HCT116 (cell line): ENCODE data around the gene CNPY3.

Source experiments
- CEBPB ChIP-seq: IDR thresholded peaks from 2 replicates; pipeline ENCODE4 v1.6.1; 2012; ENCODE audit warnings: low read depth
- CTCF ChIP-seq, 3 experiments: fragments of 200-600 bp in 1 of 3; sonication (generic) in 1 of 3; IDR thresholded peaks in 2 of 3; conservative IDR thresholded peaks in 1 of 3; 2 replicates each; pipeline ENCODE4 v1.5.1; 2012 to 2017; ENCODE audit warnings: low read depth in 2 of 3, low read length in 2 of 3, antibody characterized with exemption in 1 of 3, borderline replicate concordance in 1 of 3, control low read depth in 1 of 3, mild to moderate bottlenecking in 1 of 3, mixed read lengths in 1 of 3, mixed run types in 1 of 3, moderate library complexity in 1 of 3; ENCODE audit not compliant: insufficient read depth in 1 of 3
- EGR1 ChIP-seq: IDR thresholded peaks from 2 replicates; pipeline ENCODE4 v1.6.1; 2012; ENCODE audit warnings: low read depth
- EZH2 ChIP-seq: fragments of 200-600 bp; sonication (generic); IDR thresholded peaks from 2 replicates; pipeline ENCODE4 v1.6.1; 2017; ENCODE audit warnings: antibody characterized with exemption, mixed run types
- POLR2A ChIP-seq: IDR thresholded peaks from 2 replicates; pipeline ENCODE4 v1.7.0; 2011; ENCODE audit warnings: borderline replicate concordance; ENCODE audit not compliant: insufficient read depth, insufficient read length; ENCODE audit errors: extremely low read depth
- RAD21 ChIP-seq: IDR thresholded peaks from 2 replicates; pipeline ENCODE4 v1.6.1; 2012; ENCODE audit warnings: low read depth, mild to moderate bottlenecking
- SIN3A ChIP-seq: IDR thresholded peaks from 2 replicates; pipeline ENCODE4 v1.6.1; 2012; ENCODE audit warnings: low read depth
- TF ChIP-seq, protein P1 (sequence below): IDR thresholded peaks from 2 replicates; pipeline ENCODE4 v1.6.1; 2012
- TF ChIP-seq, protein P2 (sequence below): IDR thresholded peaks from 2 replicates; pipeline ENCODE4 v1.6.1; 2012; ENCODE audit warnings: low read depth

GRCh38 chr6:42904467-42904866 lies 24.8 kb upstream of the CNPY3 start:
- no peak for TF ChIP-seq CTCF (IDR thresholded peaks at IDR 0.05 in 2 of 3, conservative IDR thresholded peaks at IDR 0.05 in 1 of 3; ENCODE audit: borderline replicate concordance in 1 of 3, insufficient read depth in 1 of 3, low read depth in 2 of 3, low read length in 2 of 3)
- TF ChIP-seq POLR2A, result no peak
- TF ChIP-seq EZH2, result no peak
- no peak for TF ChIP-seq RAD21
- TF ChIP-seq, protein P1, sequence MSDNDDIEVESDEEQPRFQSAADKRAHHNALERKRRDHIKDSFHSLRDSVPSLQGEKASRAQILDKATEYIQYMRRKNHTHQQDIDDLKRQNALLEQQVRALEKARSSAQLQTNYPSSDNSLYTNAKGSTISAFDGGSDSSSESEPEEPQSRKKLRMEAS, result no peak
- TF ChIP-seq CEBPB, result no peak
- TF ChIP-seq SIN3A, result no peak
- TF ChIP-seq, protein P2, sequence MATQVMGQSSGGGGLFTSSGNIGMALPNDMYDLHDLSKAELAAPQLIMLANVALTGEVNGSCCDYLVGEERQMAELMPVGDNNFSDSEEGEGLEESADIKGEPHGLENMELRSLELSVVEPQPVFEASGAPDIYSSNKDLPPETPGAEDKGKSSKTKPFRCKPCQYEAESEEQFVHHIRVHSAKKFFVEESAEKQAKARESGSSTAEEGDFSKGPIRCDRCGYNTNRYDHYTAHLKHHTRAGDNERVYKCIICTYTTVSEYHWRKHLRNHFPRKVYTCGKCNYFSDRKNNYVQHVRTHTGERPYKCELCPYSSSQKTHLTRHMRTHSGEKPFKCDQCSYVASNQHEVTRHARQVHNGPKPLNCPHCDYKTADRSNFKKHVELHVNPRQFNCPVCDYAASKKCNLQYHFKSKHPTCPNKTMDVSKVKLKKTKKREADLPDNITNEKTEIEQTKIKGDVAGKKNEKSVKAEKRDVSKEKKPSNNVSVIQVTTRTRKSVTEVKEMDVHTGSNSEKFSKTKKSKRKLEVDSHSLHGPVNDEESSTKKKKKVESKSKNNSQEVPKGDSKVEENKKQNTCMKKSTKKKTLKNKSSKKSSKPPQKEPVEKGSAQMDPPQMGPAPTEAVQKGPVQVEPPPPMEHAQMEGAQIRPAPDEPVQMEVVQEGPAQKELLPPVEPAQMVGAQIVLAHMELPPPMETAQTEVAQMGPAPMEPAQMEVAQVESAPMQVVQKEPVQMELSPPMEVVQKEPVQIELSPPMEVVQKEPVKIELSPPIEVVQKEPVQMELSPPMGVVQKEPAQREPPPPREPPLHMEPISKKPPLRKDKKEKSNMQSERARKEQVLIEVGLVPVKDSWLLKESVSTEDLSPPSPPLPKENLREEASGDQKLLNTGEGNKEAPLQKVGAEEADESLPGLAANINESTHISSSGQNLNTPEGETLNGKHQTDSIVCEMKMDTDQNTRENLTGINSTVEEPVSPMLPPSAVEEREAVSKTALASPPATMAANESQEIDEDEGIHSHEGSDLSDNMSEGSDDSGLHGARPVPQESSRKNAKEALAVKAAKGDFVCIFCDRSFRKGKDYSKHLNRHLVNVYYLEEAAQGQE, result no peak
- no peak for TF ChIP-seq EGR1
